ENCODE measurements around the gene ZNF595.
"Not testable (repeated sequence)": the region's sequence is repeated elsewhere in the genome, so short reads cannot be mapped to it uniquely, and the experiment has no call there.

The ZNF595 gene

GRCh38 chr4:86559-87324, 33.6 kb downstream of the ZNF595 start:
- DNase-seq: not testable (repeated sequence)

- DNase-seq: no peak
Observed at GRCh38 chr4:98386-98785, 45.3 kb downstream of the ZNF595 start.

- no peak for DNase-seq
Observed at GRCh38 chr4:99863-100262, 46.7 kb downstream of the ZNF595 start.

GRCh38 chr4:107083-107443, 53.9 kb downstream of the ZNF595 start:
- DNase-seq: no peak

GRCh38 chr4:107444-108429, 54.6 kb downstream of the ZNF595 start:
- no peak for DNase-seq

- DNase-seq: no peak
Observed at GRCh38 chr4:112771-113170, 59.6 kb downstream of the ZNF595 start.

GRCh38 chr4:113732-114131, 60.6 kb downstream of the ZNF595 start:
- no peak for DNase-seq

GRCh38 chr4:114149-114548, 61.0 kb downstream of the ZNF595 start:
- DNase-seq: no peak

GRCh38 chr4:116499-116898, 63.4 kb downstream of the ZNF595 start:
- no peak for DNase-seq

GRCh38 chr4:120616-121015, 67.5 kb downstream of the ZNF595 start:
- DNase-seq: no peak

- peak; percentile 47 for DNase-seq
Observed at GRCh38 chr4:121408-122084, 68.4 kb downstream of the ZNF595 start.

- not testable (repeated sequence) for DNase-seq
Observed at GRCh38 chr4:123922-124274, 70.8 kb downstream of the ZNF595 start.

GRCh38 chr4:124275-125081, 71.4 kb downstream of the ZNF595 start, which contains the start of gene ZNF718:
TSS of gene ZNF718 (plus strand) at chr4:124501. CDS start at chr4:124671, 170 bp downstream.
- peak; percentile 90 for DNase-seq

GRCh38 chr4:125091-125771, 72.1 kb downstream of the ZNF595 start:
- DNase-seq: no peak

- DNase-seq: no peak
Observed at GRCh38 chr4:125833-126232, 72.7 kb downstream of the ZNF595 start.

- no peak for DNase-seq
Observed at GRCh38 chr4:132483-132882, 79.4 kb downstream of the ZNF595 start.

Measured in central memory CD4-positive, alpha-beta T cell (primary cell).